ENCODE data around the gene MEGF11. TPM values are rescaled to one million over a fixed set of nuclear protein-coding genes. Genes with fewer than 3 reads are reported as not detected.

Gene MEGF11
- total RNA-seq, 1 experiment from 2014 or later = not detected

GRCh38 chr15:66033143-66033542 lies 220.4 kb downstream of the MEGF11 start:
- Histone ChIP-seq H3K79me2 (ENCODE audit: low read length) (no peaks in the 10 kb centered on the region), H2AFZ (ENCODE audit: low read length) (no peak overlapping the region), H3K27me3 (ENCODE audit: low read length) (peaks cover 27% of the 10 kb centered on the region), H3F3A (ENCODE audit: low read length, unreplicated experiment) (no peaks in the 10 kb centered on the region), H3K4me1 (ENCODE audit: insufficient read depth, low read length) (peaks cover 1% of the 10 kb centered on the region), H3K4me2 (ENCODE audit: low read length) (no peak overlapping the region), H3K9me3 (ENCODE audit: low read length) (no peaks in the 10 kb centered on the region), H3K27ac (ENCODE audit: low read length) (no peak overlapping the region), H3K4me3 (ENCODE audit: low read length) (no peak overlapping the region), H3K36me3 (ENCODE audit: low read depth, low read length) (no peaks in the 10 kb centered on the region), H4K20me1 (ENCODE audit: low read length) (no peaks in the 10 kb centered on the region), H3K9me2 (replicated peaks; ENCODE audit: low read length) (no peaks in the 10 kb centered on the region), H3K9ac (ENCODE audit: low read length) (no peak overlapping the region)
- POLR2A ChIA-PET (ENCODE audit: unreplicated experiment) = no interaction called here
- DNase-seq (no peak), ATAC-seq (no peak)
- TF ChIP-seq EZH2 (IDR thresholded peaks at IDR 0.05; ENCODE audit: low read length, unreplicated experiment) (no peak), EZH2phosphoT487 (IDR thresholded peaks at IDR 0.05; ENCODE audit: borderline replicate concordance, low read length) (no peak), CTCF (conservative IDR thresholded peaks at IDR 0.05; ENCODE audit: low read depth, low read length) (no peak)
- no TSS peak for BruUV-seq (replicated peaks)
- intact Hi-C loops (cut with micrococcal nuclease) = no loop called here
- CTCF ChIA-PET = no interaction called here

- no peaks in the 10 kb centered on the region for H3F3A ChIP-seq (ENCODE audit: low read length, unreplicated experiment)
- POLR2A ChIA-PET (ENCODE audit: unreplicated experiment) = no interaction called here
Measured at GRCh38 chr15:66032006-66032405, 221.5 kb downstream of the MEGF11 start.

More at GRCh38 chr15:66032006-66032405, 221.5 kb downstream of the MEGF11 start:
- no peak for TF ChIP-seq CTCF (conservative IDR thresholded peaks at IDR 0.05; ENCODE audit: low read depth, low read length)
- TF ChIP-seq EZH2phosphoT487 (IDR thresholded peaks at IDR 0.05; ENCODE audit: borderline replicate concordance, low read length) = no peak
- no peak for TF ChIP-seq EZH2 (IDR thresholded peaks at IDR 0.05; ENCODE audit: low read length, unreplicated experiment)
- H3K27me3 ChIP-seq (ENCODE audit: low read length) = peaks cover 17% of the 10 kb centered on the region
- H3K79me2 ChIP-seq (ENCODE audit: low read length) = no peaks in the 10 kb centered on the region
- no peaks in the 10 kb centered on the region for H3K9me3 ChIP-seq (ENCODE audit: low read length)
- no peaks in the 10 kb centered on the region for H4K20me1 ChIP-seq (ENCODE audit: low read length)
- no peak overlapping the region for H3K4me2 ChIP-seq (ENCODE audit: low read length)
- peaks cover 12% of the 10 kb centered on the region for H3K4me1 ChIP-seq (ENCODE audit: insufficient read depth, low read length)
- ATAC-seq = no peak
- no peaks in the 10 kb centered on the region for H3K36me3 ChIP-seq (ENCODE audit: low read depth, low read length)
- no peak overlapping the region for H3K4me3 ChIP-seq (ENCODE audit: low read length)
- no peak overlapping the region for H2AFZ ChIP-seq (ENCODE audit: low read length)
- CTCF ChIA-PET = no interaction called here
- no peaks in the 10 kb centered on the region for H3K9me2 ChIP-seq (replicated peaks; ENCODE audit: low read length)
- no peak overlapping the region for H3K27ac ChIP-seq (ENCODE audit: low read length)
- DNase-seq = no peak
- intact Hi-C loops (cut with micrococcal nuclease) = no loop called here
- BruUV-seq (replicated peaks) = no TSS peak
- no peak overlapping the region for H3K9ac ChIP-seq (ENCODE audit: low read length)
